ENCODE data around the gene GNRH2.

DNA sequence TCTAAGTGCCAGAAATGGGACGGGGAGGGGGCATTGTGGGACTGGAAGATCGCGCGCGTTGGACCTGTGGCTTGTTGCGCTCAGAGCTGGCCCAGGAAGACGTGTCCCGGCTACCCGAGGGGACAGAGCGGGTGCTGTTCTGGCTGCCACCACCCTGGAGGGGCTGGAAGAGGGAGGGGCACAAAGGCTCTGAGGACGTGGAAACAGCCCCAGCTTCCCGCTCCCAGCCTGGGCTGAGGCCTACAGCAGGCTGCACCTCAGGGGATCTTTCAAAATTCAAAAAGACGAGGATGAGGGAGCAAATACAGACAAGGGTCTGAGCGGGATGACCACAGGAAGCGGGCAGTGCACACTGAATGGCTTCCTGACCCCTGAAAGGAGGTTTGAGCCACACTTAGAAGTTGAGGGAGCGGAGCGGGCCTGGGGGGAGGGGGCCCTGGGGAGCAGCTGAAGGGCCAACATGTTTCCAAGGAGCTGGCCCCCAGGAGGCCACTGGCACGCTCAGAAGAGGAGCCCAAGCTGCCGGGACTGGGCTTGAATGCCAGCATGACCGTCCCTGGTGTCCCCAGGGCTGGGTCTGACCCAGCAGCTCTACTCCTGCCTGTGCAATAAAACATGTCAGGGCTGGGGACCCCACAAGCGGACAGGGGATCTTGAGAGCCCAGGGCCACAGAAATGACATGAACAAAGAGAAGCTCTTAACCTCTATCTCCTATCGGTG, 29.3 kb downstream of the GNRH2 start:
- TF ChIP-seq, protein P1, sequence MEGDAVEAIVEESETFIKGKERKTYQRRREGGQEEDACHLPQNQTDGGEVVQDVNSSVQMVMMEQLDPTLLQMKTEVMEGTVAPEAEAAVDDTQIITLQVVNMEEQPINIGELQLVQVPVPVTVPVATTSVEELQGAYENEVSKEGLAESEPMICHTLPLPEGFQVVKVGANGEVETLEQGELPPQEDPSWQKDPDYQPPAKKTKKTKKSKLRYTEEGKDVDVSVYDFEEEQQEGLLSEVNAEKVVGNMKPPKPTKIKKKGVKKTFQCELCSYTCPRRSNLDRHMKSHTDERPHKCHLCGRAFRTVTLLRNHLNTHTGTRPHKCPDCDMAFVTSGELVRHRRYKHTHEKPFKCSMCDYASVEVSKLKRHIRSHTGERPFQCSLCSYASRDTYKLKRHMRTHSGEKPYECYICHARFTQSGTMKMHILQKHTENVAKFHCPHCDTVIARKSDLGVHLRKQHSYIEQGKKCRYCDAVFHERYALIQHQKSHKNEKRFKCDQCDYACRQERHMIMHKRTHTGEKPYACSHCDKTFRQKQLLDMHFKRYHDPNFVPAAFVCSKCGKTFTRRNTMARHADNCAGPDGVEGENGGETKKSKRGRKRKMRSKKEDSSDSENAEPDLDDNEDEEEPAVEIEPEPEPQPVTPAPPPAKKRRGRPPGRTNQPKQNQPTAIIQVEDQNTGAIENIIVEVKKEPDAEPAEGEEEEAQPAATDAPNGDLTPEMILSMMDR (conservative IDR thresholded peaks at IDR 0.05 in 1 of 2, IDR thresholded peaks at IDR 0.05 in 1 of 2; ENCODE audit: low read depth in 1 of 2, low read length in 2 of 2), result no peak
- TF ChIP-seq EZH2 (IDR thresholded peaks at IDR 0.05; ENCODE audit: low read length, missing control alignments), result no peak
